Transverse colon (tissue), 4 donors: Measurements from ENCODE around the gene UMAD1. TPM values are rescaled to one million over a fixed set of nuclear protein-coding genes. Genes with fewer than 3 reads are reported as not detected.

Experiments
- DNase-seq: peaks from one replicate; pipeline ENCODE4 v3.0.0-alpha.2; 2019
- H3K27ac ChIP-seq, 4 donors: fragments of 200-600 bp; sonication (generic); 2 replicates each; pipeline ENCODE4 v1.5.1; 2016 to 2018; ENCODE audit warnings: inconsistent platforms in 4 of 4
- H3K27me3 ChIP-seq: fragments of 200-600 bp; sonication (generic); 2 replicates; pipeline ENCODE4 v1.5.1; 2017; ENCODE audit warnings: inconsistent platforms
- H3K36me3 ChIP-seq, 4 donors: fragments of 200-600 bp; sonication (generic); 2 replicates each; pipeline ENCODE4 v1.5.1; 2017 to 2019; ENCODE audit warnings: inconsistent platforms in 4 of 4
- H3K4me1 ChIP-seq, 4 donors: fragments of 200-600 bp; sonication (generic); 2 replicates each; pipeline ENCODE4 v1.5.1; 2017 to 2020; ENCODE audit warnings: inconsistent platforms in 4 of 4
- H3K4me3 ChIP-seq, 4 donors: fragments of 200-600 bp; sonication (generic); 1 replicate in 1 of 4; 2 replicates in 3 of 4; pipeline versions ENCODE4 v1.5.1 to v1.6.1; 2017 to 2019; ENCODE audit warnings: inconsistent platforms in 4 of 4
- H3K9me3 ChIP-seq, 2 donors: fragments of 200-600 bp; sonication (generic); 2 replicates each; pipeline ENCODE4 v1.5.1; 2017 to 2019; ENCODE audit warnings: inconsistent platforms in 2 of 2
- EP300 ChIP-seq: sonication (generic); formaldehyde crosslinking; IDR thresholded peaks from one replicate; pipeline ENCODE4 v1.6.1; 2017; ENCODE audit warnings: antibody characterized with exemption, low read depth
- POLR2A ChIP-seq: fragments of 450-650 bp; IDR thresholded peaks from one replicate; pipeline ENCODE4 v1.6.1; 2016; ENCODE audit warnings: antibody characterized with exemption, mild to moderate bottlenecking, moderate library complexity
- POLR2AphosphoS5 ChIP-seq, 3 donors: sonication (generic); formaldehyde crosslinking; IDR thresholded peaks; one replicate each; pipeline ENCODE4 v1.6.1; 2016; ENCODE audit warnings: antibody characterized with exemption in 3 of 3
- WGBS, 2 donors: methylation state at CpG; one replicate each; pipeline ENCODE4 v1.1.5; 2018; ENCODE audit warnings: low coverage in 1 of 2; 5-methylcytosine and 5-hydroxymethylcytosine counted together
- in situ Hi-C, 4 donors: fragments of 200-750 bp; cut with MboI; loops; one replicate each; pipeline versions ENCODE4 v1.15.0 to v1.15.1; 2017; ENCODE audit warnings: low sequenced_read_pairs in 3 of 4, low pct_ligation_motif_present in 1 of 4, low pct_unique_long_range_greater_than_20kb in 1 of 4
- intact Hi-C: fragments of 100-400 bp; cut with DNase I; formaldehyde crosslinking; loops from one replicate; pipeline ENCODE4 v1.15.1; 2023; ENCODE audit warnings: low total_unique reads
- total RNA-seq, 4 donors: library from RNA; depleted of rRNA; stranded (reverse); fragments of >200 nt; gene quantifications; one replicate each; pipeline ENCODE4 v1.1.0, GENCODE V29; 2016
- TF ChIP-seq, protein P1 (sequence below), 5 experiments: fragments of 200-600 bp in 3 of 5; fragments of 450-650 bp in 2 of 5; sonication (generic) in 3 of 5; IDR thresholded peaks; 1 replicate in 2 of 5; 2 replicates in 3 of 5; pipeline ENCODE4 v1.5.1; 2016 to 2017; ENCODE audit warnings: antibody characterized with exemption in 5 of 5, inconsistent platforms in 3 of 5, mild to moderate bottlenecking in 2 of 5, moderate library complexity in 1 of 5

The UMAD1 gene
- total RNA-seq, 4 donors from 2014 or later, result 0.40 to 21.3 (median 14.6) TPM

DNA sequence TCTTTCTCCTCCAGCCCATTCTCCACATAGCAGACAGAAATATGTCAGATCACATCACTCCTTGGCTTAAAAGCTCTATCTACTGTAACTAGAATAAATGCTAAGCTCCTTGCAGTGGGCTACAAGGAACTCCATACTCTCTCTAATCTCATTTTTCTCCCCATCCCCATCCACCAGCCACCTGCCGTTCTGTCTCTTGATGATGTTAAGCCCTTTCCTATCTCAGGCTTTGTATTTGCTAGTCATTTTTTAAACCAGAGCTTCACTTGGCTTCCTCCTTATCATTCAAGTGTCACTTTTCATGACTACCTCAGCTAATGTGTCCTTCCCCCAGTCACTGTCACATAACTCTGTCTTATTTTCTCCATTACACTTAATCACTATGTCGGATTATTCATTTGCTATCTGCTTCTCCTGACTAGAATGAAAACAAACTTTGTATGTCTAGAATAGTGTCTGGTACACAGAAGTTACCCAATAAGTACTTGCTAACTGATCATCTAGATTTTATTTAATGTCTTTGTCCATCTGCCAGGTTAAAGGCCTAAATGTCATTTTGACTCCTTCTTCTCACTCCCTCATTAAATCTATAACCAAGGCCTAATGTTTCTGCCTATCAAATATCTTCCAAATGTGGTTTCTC is 165.1 kb downstream of the UMAD1 start:
- intact Hi-C loops (no loop called here), in situ Hi-C loops (no loop called here)
- H3K27ac ChIP-seq, result no peak overlapping the region
- H3K9me3 ChIP-seq, result no peaks in the 10 kb centered on the region
- no peak overlapping the region for H3K4me3 ChIP-seq
- WGBS, 2 donors, result 91 to 94% methylated on average over 2 of the region's 2 CpGs
- H3K4me1 ChIP-seq, result no peaks in the 10 kb centered on the region
- DNase-seq, result no peak
- H3K36me3 ChIP-seq, result peaks cover 0 to 4% (median 0%) of the 10 kb centered on the region in 4 donors
- H3K27me3 ChIP-seq, result no peaks in the 10 kb centered on the region
- TF ChIP-seq EP300 (no peak), POLR2AphosphoS5 (IDR thresholded peaks at IDR 0.05) (no peak), POLR2A (no peak)
- TF ChIP-seq, protein P1, sequence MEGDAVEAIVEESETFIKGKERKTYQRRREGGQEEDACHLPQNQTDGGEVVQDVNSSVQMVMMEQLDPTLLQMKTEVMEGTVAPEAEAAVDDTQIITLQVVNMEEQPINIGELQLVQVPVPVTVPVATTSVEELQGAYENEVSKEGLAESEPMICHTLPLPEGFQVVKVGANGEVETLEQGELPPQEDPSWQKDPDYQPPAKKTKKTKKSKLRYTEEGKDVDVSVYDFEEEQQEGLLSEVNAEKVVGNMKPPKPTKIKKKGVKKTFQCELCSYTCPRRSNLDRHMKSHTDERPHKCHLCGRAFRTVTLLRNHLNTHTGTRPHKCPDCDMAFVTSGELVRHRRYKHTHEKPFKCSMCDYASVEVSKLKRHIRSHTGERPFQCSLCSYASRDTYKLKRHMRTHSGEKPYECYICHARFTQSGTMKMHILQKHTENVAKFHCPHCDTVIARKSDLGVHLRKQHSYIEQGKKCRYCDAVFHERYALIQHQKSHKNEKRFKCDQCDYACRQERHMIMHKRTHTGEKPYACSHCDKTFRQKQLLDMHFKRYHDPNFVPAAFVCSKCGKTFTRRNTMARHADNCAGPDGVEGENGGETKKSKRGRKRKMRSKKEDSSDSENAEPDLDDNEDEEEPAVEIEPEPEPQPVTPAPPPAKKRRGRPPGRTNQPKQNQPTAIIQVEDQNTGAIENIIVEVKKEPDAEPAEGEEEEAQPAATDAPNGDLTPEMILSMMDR (IDR thresholded peaks at IDR 0.05), result no peak

DNA sequence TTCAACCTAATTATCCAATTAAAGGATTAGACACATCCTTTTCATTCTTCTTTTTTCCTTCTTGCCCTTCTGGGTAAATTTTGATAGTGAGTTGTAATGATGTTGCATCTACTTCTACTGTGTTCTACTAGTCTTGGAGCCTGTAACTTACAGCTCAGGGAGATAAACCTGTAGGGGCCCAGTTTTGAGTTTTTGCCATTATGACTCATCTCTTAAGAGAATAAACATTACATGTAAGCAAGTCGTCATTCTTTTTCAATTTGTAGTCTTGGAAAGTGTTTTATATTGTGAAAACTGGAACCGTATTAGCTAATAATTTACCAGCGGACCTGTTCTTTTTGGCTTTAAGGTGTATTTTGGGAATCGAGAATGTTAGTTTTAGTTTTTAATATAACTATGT is 167.6 kb downstream of the UMAD1 start:
- Histone ChIP-seq H3K4me3 (no peak overlapping the region), H3K4me1 (no peaks in the 10 kb centered on the region), H3K36me3 (no peaks in the 10 kb centered on the region), H3K27ac (no peak overlapping the region), H3K9me3 (no peaks in the 10 kb centered on the region), H3K27me3 (no peaks in the 10 kb centered on the region)
- WGBS, 2 donors, result 71 to 73% methylated on average over 4 of the region's 4 CpGs
- in situ Hi-C loops, result no loop called here
- no peak for DNase-seq
- TF ChIP-seq POLR2AphosphoS5 (IDR thresholded peaks at IDR 0.05) (no peak), POLR2A (no peak), EP300 (no peak)
- TF ChIP-seq, protein P1 (IDR thresholded peaks at IDR 0.05), result no peak
- intact Hi-C loops, result no loop called here

DNA sequence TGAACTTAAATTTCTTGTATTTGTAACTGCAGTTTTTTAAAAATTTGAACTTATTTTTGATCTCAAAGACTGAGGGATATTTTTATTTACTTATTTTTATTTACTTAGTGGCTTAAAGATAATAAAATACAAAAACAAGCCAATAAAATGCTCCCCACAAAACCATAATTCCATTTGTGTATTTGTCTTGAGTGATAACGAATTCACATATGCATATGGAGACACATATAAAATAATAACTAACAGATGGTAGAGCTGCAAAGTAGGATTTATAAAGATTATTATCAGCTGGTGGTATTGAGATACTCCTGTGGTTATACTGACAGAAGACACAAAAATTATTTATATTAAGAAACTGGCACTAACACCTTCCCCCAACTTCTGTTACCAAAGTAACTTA is 168.1 kb downstream of the UMAD1 start:
- no peak for DNase-seq
- in situ Hi-C loops (no loop called here), intact Hi-C loops (no loop called here)
- no peaks in the 10 kb centered on the region for H3K27me3 ChIP-seq
- no peaks in the 10 kb centered on the region for H3K36me3 ChIP-seq
- H3K9me3 ChIP-seq, result no peaks in the 10 kb centered on the region
- no peak overlapping the region for H3K4me3 ChIP-seq
- no peak overlapping the region for H3K27ac ChIP-seq
- TF ChIP-seq, protein P1 (IDR thresholded peaks at IDR 0.05), result no peak
- TF ChIP-seq POLR2AphosphoS5 (IDR thresholded peaks at IDR 0.05), result no peak
- no peak for TF ChIP-seq POLR2A
- no peak for TF ChIP-seq EP300
- H3K4me1 ChIP-seq, result no peaks in the 10 kb centered on the region
- WGBS, 2 donors, result 92 to 93% methylated on average over 1 of the region's 1 CpG

DNA sequence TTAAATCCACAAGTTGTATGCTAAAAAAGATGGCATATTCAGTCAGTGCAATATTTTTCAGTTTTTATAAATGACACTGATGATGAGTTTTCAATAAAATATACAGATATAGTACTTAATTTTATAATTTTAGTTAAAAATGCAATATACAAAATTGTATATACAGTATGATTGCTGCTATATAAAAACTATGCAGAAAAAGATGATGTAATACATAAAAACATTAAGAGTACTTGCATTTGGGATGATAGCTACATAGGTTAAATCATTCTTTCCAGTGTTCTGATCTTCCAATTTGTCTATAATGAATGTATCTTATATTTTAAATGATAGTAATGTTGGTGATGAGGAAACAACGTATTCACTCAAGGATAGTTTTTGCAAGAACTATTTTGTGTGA is 169.8 kb downstream of the UMAD1 start:
- peaks cover 0 to 4% (median 0%) of the 10 kb centered on the region in 4 donors for H3K4me1 ChIP-seq
- intact Hi-C loops (no loop called here), in situ Hi-C loops (no loop called here)
- no peak overlapping the region for H3K27ac ChIP-seq
- WGBS, 2 donors, result 89 to 94% methylated on average over 1 of the region's 1 CpG
- H3K4me3 ChIP-seq, result no peak overlapping the region
- DNase-seq, result no peak
- no peaks in the 10 kb centered on the region for H3K36me3 ChIP-seq
- H3K9me3 ChIP-seq, result no peaks in the 10 kb centered on the region
- no peaks in the 10 kb centered on the region for H3K27me3 ChIP-seq
- TF ChIP-seq EP300, result no peak
- TF ChIP-seq POLR2AphosphoS5 (IDR thresholded peaks at IDR 0.05), result no peak
- TF ChIP-seq, protein P1 (IDR thresholded peaks at IDR 0.05), result no peak
- no peak for TF ChIP-seq POLR2A
